Upper lobe of left lung (tissue), 4 donors: Measurements from ENCODE around the gene COPG2.

Experiments
- EP300 ChIP-seq, 4 donors: sonication (generic); formaldehyde crosslinking; IDR thresholded peaks; one replicate each; pipeline ENCODE4 v1.5.1; 2017; ENCODE audit warnings: antibody characterized with exemption in 4 of 4, control low read depth in 2 of 4
- TF ChIP-seq, protein P1 (sequence below), 6 experiments: fragments of 450-650 bp in 4 of 6; fragments of 200-600 bp in 2 of 6; sonication (generic) in 2 of 6; IDR thresholded peaks; one replicate each; pipeline ENCODE4 v1.5.1; 2016 to 2019; ENCODE audit warnings: antibody characterized with exemption in 6 of 6

DNA sequence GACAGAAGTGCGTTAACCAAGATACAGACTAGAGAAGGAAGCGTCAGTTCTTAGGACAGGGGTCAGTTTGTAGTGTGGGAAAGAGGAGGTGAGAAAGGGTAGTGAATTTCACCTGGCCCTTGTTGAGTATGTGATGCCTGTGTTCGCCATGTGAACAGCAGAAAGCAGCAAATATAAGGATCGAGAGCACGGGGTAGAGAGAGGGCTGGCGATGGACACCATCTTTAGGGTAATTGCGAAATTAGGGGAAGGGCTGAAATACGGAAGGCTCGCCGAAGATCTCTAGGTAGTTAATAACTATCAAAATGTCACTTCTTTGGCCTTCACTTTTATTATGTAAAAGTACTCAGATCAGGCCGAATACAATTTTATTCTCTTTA lies 182.8 kb downstream of the COPG2 start:
- TF ChIP-seq EP300 (IDR thresholded peaks at IDR 0.05), result no peak
- TF ChIP-seq, protein P1, sequence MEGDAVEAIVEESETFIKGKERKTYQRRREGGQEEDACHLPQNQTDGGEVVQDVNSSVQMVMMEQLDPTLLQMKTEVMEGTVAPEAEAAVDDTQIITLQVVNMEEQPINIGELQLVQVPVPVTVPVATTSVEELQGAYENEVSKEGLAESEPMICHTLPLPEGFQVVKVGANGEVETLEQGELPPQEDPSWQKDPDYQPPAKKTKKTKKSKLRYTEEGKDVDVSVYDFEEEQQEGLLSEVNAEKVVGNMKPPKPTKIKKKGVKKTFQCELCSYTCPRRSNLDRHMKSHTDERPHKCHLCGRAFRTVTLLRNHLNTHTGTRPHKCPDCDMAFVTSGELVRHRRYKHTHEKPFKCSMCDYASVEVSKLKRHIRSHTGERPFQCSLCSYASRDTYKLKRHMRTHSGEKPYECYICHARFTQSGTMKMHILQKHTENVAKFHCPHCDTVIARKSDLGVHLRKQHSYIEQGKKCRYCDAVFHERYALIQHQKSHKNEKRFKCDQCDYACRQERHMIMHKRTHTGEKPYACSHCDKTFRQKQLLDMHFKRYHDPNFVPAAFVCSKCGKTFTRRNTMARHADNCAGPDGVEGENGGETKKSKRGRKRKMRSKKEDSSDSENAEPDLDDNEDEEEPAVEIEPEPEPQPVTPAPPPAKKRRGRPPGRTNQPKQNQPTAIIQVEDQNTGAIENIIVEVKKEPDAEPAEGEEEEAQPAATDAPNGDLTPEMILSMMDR (IDR thresholded peaks at IDR 0.05), result no peak
